GM18507 (cell line): ENCODE measurements around the gene SOX8.
"Not testable (repeated sequence)": the region's sequence is repeated elsewhere in the genome, so short reads cannot be mapped to it uniquely, and the experiment has no call there.

ENCODE experiments used
- DNase-seq: peaks from one replicate; pipeline ENCODE4 v3.0.0; 2011; ENCODE audit warnings: low read depth; ENCODE audit not compliant: insufficient read length; ENCODE audit errors: extremely low spot score
- FAIRE-seq: peaks from 2 replicates; lab custom pipeline; 2011; peaks lifted over from hg19 to GRCh38; lab: Jason Lieb, UNC

SOX8 gene

DNA sequence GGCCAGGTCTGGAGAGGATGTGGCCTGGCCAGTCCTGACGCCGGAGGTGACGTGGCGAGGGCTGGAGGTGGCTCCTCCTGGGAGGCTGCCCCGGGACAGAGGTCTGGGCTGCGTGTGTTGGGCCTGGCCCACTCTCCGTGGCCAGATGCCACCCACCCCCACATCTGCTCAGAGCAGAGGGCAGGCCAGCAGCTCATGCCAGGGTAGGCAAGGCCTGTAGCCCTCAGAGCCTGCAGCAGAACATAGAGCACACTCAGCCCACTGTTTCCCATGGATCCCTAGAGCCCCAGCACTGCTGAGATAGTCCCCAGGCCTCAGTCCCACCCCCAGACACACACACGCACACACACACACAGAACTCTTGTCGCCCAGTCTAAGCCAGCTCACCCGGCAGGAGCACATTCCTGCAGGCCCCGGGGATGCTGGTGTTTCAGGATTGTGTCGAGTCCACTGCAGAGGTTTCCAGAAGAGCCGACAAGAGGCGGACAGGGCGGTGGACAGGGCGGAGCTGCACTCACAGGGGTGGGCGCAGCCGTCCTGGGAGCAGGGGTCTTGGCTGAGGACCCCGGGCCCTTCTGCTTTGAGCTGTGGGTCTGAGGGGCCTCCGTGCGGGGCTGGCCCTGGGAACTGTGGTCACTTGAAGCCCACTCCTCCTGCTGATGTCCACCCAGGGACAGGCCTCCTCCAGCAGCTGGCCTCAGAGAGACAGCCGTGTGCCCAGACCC, 33.4 kb downstream of the SOX8 start:
- DNase-seq (no peak), FAIRE-seq (no peak)

DNA sequence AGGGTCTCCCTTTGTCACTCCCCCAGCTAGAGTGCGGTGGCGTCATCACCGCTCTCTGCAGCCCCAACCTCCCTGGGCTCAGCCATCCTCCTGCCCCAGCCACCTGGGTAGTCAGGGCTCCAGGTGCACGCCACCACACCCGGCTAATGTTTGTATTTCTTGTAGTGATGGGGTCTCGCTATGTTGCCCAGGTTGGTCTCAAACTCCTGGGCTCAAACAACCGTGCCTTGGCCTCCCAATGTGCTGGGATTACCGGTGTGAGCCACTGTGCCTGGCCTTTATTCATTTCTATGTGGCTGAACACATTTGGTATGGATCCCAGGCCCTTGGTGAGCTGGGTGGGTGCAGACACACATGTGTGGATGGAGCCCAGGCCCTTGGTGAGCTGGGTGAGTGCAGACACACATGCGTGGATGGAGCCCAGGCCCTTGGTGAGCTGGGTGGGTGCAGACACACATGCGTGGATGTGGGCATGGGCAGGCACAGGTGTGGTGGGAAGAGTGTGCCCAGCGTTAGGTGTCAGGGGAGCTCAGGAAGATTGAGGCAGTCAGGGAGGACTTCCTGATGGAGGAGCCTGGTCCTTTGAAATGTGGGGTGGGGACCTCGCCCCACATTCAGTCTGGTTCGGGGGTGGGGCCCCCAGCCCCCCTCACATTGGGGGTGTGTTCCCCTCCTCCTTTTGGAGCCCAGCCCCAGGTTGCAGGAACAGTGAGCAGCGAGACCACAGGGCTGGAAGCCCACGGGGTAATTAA, 37.1 kb downstream of the SOX8 start:
- DNase-seq (no peak), FAIRE-seq (no peak)

DNA sequence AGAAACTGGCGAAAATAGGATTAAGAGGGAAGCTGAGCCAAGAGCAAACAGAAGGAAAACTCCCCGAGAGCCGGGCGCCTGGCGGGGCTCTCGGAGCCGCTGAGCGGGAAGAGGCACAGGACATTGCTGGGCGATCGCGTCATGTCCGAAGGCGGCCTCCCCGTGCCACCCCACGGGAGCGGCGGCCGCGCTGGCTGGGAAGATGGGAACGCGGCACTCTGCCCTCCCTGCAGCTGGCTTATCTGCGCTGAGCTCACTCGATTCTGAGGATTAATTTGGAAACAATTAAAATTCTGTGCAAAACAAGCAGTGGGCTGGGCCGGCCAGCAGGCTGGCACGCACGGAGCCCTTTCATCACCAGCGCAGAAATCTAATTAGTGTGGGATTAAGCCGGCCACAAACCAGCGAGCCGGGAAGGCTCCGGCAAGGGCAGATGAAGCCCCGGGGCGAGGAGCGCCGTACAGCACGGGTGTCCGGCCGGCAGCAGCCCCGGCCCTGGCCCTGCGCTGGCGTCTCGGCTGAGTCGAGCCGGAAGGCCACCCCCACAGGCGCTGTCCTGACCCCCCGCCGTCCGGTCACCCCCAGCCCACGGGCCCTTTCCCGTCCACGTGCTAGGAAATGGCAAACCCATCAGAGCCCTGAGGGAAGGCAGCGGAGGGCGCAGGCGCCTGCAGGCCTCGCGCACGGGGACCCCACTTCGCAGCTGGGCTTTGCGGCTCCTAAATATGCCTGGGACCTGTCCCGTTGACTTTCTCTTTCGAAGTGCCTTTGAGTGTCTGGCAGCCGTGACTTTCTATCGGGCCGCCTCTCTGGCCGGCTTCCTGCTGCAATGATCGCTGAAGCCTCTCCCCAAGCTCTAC, 37.9 kb downstream of the SOX8 start:
- no peak for DNase-seq

DNA sequence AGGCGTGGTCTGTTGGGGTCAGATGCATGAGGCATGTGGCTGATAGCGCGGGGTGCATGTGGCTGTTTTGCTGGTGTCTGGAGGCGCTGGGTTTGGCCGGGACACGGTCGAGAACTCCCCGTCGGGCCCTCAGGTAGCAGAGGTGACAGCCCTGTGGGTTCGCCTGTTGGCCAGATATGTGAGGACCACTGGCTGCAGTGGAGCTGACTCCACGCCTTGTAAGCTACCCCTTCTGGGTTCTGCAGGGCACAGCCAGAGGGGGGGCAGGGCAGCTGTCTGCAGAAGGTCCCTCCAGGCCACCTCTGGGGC, 38.5 kb downstream of the SOX8 start:
- DNase-seq (no peak), FAIRE-seq (no peak)

More for the DNA sequence above, 37.9 kb downstream of the SOX8 start:
- no peak for FAIRE-seq

DNA sequence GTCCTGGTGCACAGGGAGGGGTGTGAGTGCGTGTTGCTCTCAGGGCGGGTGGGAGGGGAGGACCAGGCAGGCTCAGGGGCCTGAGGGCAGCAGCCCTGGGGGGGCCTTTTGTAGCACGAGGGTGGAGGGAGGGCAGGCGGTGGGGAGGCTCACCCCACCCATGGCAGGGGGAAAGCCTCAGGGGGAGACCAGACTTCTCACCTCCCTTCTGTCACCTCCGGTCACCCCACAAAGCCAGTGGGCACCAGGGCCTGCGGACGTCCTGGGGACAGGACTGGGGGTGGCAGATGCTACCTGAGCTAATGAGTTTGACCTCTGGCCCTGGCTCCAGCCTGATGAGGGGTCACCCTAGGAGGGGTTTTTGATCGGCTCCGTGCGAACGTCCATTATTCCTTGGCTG, 39.0 kb downstream of the SOX8 start:
- no peak for DNase-seq
- no peak for FAIRE-seq

DNA sequence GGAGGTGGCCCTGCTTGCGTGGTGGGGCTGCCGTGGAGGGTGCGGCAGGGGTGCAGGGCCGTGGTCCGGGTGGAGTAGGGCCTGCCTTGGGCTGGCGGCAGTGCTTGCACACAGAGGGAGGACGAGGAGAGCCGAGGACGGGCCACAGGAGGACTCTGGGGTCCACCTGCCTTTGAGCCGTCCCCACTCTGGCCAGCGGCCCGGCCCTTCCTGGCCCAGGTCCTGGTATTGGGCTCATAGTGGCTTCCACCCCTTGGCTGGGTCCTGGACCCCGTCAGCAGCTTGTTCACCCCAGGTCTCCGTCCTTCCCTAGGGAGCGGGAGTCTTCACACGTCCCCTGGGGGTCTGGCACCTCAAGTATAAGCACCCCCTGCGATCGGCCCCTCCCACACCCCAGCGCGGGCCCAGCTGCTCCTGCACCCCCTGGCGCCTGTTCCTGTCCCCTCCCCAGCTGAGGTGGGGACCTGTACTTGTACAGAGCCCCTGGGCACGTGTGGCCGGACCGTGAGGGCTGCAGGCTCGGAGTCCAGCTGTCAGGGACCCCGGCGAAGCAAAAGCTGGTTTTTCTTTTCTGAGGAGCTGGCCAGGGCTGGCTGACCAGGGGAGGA, 40.1 kb downstream of the SOX8 start:
- DNase-seq (no peak), FAIRE-seq (no peak)

DNA sequence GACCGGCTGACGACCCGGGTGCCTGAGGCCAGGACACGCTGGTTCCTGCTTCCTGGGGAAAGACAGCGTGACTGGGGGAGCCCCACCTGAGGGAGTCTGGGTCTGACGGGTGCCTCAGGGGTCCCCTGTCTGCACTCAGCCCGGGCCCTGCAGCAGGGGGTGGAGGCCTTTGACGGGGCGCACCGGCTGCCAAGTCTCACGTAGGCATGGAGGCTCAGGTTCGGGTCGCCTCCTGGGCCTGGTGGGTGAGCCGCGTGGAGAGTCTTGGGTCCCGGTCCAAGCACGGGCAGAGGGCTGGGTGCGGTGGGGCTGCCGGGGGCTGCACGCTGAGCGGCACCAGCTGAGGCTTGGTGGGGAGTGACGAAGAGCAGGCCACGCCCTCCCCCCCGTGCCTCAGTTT, 40.9 kb downstream of the SOX8 start:
- DNase-seq: no peak
- FAIRE-seq: no peak

DNA sequence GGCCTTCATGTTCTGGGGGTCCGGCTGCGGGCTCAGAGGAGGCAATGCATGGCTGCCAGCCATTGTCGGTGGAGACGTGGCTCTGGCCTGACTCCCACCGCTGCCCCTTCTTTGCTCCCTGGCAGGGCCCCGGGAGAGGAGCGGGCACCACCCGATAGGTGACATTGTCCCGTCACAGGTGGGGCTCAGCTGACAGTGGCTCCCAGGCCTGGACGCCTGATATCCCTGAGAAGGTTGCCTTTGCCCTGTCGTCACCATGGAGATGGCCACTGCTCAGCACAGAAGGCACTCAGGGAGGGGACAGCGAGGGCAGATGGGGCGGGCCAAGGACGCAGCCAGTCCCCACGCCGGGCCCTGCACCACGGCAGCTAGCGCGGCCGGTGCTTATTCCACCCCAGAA, 42.6 kb downstream of the SOX8 start:
- FAIRE-seq (no peak), DNase-seq (no peak)

DNA sequence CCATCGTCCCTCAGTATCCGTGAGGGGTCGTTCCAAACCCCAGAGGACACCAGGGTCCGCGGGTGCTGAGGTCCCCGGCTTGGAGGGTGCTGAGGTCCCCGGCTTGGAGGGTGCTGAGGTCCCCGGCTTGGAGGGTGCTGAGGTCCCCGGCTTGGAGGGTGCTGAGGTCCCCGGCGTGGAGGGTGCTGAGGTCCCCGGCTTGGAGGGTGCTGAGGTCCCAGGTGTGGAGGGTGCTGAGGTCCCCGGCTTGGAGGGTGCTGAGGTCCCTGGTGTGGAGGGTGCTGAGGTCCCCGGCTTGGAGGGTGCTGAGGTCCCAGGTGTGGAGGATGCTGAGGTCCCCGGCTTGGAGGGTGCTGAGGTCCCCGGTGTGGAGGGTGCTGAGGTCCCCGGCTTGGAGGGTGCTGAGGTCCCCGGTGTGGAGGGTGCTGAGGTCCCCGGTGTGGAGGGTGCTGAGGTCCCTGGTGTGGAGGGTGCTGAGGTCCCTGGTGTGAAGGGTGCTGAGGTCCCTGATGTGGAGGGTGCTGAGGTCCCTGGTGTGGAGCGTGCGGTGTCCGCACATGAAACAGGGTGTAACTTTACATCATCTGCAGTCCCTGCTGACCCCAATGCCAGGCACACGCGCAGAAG, 43.7 kb downstream of the SOX8 start:
- FAIRE-seq: peak; percentile 77
- DNase-seq: not testable (repeated sequence)

DNA sequence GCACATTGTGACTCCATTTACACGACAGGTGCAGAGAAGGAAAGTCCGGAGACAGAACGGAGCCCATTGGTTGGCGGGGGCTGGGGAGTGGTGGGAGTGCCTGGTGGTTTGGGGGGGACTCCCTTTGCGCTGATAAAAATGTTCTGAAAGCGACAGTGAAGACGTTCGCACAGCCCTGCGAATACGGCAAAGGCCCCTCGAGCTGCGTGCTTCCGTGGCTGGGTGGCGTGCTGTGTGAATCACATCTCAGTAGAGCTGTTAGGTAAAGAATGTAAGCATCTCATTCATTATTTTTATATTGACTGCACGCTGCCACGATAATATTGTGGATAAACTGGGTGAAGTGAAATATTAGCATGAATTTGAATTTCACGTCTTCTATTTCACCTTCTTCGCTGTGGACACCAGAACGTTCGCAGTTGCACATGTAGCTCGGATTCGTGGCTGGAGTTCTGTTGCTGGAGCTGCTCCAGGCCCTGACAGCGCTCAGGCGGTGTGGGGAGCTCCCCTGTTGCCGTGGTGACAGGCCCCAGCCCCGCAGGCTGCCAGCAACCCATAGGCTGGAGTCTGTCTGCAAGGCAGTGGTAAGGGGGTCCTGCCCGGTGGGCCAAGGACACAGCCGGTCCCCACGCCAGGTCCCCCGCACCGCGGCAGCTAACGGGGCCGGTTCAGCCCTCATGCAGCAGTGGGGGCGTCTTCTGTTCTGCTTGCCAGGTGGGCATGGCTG, 44.6 kb downstream of the SOX8 start:
- no peak for DNase-seq
- no peak for FAIRE-seq

DNA sequence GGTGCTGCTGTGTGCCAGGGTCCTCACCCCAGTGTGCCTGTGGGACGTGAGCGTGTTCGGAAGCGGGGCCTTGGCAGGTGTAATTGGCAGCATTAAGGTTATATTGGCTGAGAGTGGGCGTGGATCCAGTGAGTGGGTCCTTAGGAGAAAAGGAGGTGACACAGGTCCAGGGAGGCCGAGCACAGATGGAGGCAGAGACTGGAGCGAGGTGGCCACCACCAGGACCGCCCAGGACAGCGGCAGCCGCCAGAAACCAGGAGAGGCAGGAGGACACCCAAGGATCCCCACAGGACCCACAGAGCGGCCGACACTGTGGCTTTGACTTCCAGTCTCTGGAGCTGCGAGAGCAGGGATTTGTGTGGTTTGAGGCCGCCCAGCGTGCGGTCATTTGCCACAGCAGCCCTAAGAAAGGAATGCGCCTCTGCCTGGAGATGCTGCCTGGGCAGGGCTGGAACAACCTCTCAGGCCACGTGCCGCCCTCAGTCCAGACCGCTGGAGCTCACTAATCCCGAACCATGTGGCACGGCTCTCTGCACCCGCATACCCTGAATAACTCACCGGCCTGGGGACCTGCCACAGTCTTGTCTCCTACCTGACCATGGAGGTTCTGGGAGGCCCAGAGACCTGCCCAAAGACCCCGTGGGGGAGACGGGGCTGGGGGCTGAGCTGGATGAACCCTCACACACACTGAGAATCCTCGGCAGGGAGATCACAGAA, 45.4 kb downstream of the SOX8 start:
- DNase-seq (no peak), FAIRE-seq (no peak)

DNA sequence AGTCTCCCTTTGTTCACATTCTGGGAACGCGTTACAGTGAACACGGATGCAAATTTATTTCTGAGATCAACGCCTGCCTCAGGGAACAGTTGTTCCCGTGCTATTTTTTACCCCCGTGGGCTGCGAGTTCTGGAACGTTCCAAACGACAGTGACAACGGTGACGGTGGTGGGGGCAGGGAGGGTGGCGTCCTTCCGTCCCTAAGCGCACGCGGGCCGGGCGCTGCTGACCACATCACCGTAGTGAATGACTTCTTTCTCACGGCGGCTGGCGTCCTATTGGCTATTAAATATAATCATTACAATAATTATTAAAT, 45.9 kb downstream of the SOX8 start:
- DNase-seq: no peak
- FAIRE-seq: no peak

DNA sequence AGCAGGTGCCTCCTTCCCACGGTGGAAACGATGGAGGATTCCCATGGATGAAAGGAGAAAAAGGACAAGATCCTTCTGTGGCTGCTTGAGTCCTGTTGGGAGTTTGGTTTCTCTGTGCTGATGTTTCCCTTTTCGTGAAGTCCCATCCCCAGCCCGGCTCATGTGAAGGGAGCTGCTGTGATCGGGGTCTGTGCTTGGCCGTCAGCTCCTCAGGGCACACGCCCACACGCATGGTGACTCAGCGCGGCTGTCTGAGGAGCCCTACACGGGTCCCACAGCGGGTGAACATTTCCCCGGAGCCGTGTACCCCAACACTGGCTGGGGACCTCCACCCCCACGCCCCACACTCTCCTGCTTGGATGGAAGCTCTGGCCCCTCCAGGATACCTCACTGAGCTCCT, 46.5 kb downstream of the SOX8 start:
- no peak for FAIRE-seq
- DNase-seq: no peak

DNA sequence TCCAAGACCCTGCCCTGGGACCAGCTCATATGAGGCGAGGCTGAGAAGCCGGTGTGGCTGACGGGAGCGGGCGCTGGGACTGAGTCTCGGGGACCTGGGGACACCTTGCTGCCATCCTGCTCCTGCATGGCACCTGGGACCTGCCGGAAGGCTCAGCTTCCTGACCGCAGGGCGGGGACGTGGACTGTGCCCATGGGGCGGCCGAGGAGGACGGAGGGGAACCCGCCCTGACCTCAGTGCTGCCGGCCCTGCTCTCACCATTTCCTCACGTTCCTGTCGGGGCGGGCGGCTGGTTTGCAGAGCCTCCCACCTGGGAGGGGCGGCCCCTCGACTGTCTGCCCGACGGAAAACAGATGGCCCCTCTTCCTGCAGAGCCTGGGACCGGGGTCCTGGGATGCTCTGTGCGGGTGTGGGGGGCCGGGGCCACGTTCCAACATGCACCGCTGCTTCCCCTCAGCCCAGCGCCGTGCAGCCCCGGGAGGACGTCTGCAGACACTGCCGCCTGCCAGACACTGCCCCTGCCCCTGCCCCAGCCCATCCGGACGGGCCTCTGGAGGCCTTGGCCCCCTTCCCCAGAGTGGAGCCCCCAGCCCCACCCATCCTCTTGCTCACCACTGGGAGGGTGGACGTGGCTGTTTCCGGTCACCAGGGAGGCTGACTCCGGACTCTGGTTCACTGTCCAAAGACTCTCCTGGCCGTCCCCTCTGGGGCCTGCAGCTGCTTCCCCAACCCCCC, 47.1 kb downstream of the SOX8 start:
- FAIRE-seq: no peak

DNA sequence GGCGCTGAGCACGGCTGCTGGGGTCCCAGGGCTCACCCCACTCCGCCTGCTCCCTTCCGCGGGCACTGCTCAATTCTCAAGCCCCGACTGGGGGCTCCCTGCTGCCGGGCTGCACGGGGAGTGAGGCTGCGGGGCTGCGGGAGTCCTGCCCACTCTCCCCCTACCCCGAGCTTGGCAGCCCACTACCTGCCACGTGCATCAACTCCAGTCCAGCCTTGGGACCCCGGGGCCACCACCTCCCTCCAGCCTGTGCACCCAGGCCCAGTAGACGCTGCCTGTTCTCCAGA, 47.6 kb downstream of the SOX8 start:
- no peak for DNase-seq
- no peak for FAIRE-seq

More for the DNA sequence above, 47.1 kb downstream of the SOX8 start:
- DNase-seq: no peak

DNA sequence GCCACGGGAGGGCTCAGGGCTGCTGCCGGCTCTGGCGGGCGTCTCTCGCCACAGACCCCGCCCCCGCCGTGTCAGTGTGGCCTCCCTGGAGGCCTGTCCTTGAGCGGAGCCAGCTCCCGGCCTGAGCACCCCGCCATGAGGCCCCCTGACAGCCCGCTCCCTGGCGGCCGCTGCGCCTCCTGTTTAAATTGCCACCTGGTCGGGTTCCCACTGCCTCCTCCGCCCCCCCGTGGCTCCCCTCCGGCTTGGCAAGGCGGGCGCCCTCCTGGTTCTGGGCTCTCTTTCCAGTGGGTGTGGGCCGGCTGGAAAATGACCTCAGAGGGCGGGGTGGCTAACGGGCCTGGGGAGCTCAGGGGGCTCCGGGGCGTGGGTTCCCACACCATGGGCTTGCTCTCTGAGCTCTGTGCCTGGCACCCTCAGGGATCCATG, 48.9 kb downstream of the SOX8 start:
- no peak for FAIRE-seq
- no peak for DNase-seq

DNA sequence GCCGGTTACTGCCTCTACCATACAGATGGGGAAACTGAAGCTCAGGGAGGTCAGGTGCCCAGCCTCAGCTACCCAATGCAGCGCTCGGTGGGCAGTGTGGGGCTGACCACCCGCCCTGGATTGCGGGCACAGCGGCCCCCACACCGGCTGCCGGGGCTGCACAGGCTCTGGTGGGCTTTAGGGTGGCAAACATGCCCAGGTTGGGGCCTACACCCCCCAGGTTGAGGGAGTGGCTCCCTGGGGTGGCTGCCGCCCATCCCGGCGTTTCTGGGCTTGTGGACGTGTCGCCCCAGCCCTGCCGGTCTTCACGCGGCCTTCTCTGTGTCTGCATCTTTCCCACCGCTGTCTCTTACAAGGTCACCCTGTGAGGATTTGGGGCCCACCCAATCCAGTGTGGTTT, 50.1 kb downstream of the SOX8 start:
- FAIRE-seq (no peak), DNase-seq (no peak)

DNA sequence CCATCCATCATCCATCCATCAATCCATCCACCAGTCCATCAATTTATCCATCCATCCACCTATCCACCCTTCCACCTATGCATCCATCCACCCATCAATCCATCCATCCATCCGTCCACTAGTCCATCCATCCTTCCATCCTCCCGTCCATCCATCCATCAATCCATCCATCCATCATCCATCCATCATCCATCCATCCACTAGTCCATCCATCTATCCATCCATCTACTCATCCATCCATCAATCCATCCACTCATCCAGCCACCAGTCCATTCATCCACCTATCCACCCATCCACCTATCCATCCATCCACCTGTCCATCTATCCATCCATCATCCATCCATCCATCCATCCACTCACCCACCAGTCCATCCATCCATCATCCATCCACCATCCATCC, 51.0 kb downstream of the SOX8 start:
- DNase-seq (no peak), FAIRE-seq (no peak)
